Upper lobe of right lung (tissue), 1 donor: ENCODE results near the gene EDN2. TPM values are rescaled to one million over a fixed set of nuclear protein-coding genes. Genes with fewer than 3 reads are reported as not detected.
A peak's percentile ranks its signal among the peaks of the same experiment; 100 is the strongest.

Experiments
- ATAC-seq: fragments of 200-7000 bp; cut with Tn5 transposase; one replicate; pipeline ENCODE4 v1.9.1; 2020; ENCODE audit warnings: mild to moderate bottlenecking, moderate library complexity
- DNase-seq: peaks from one replicate; pipeline ENCODE4 v3.0.0-alpha.2; 2020
- H3K27ac ChIP-seq: fragments of 200-600 bp; one replicate; pipeline ENCODE4 v1.8.0; 2022
- H3K27me3 ChIP-seq: fragments of 200-600 bp; one replicate; pipeline ENCODE4 v1.8.0; 2022; ENCODE audit warnings: mild to moderate bottlenecking
- H3K36me3 ChIP-seq: fragments of 200-600 bp; one replicate; pipeline ENCODE4 v1.8.0; 2022
- H3K4me1 ChIP-seq: fragments of 200-600 bp; one replicate; pipeline ENCODE4 v1.8.0; 2022
- H3K4me3 ChIP-seq: fragments of 200-600 bp; one replicate; pipeline ENCODE4 v1.8.0; 2022; ENCODE audit warnings: mild to moderate bottlenecking
- H3K9me3 ChIP-seq: fragments of 200-600 bp; one replicate; pipeline ENCODE4 v1.8.0; 2022
- intact Hi-C: fragments of 100-400 bp; cut with DNase I; formaldehyde crosslinking; loops from one replicate; pipeline ENCODE4 v1.11.0; 2022
- total RNA-seq: library from RNA; stranded (reverse); fragmentation: NEBNext Ultra II Directional; extraction: Animal tissue kit (Norgen Biotek cat#: 25700); gene quantifications from one replicate; pipeline ENCODE4 v1.2.1, GENCODE V29; 2021
- TF ChIP-seq, protein P1 (sequence below): fragments of 200-600 bp; IDR thresholded peaks from one replicate; pipeline ENCODE4 v1.8.0; 2022; ENCODE audit warnings: antibody characterized with exemption
- donor health status: DM: no; HTN: yes; CAD: no; lungs with severe emphysema.

EDN2 gene
- total RNA-seq, 1 donor from 2014 or later: not detected

- H3K36me3 ChIP-seq: no peaks in the 10 kb centered on the region
These were observed 18.3 kb downstream of the EDN2 start for GRCh38 chr1:41466146-41466545.

GRCh38 chr1:41465741-41466140, 18.7 kb downstream of the EDN2 start:
- H3K27ac ChIP-seq: no peak overlapping the region
- TF ChIP-seq, protein P1, sequence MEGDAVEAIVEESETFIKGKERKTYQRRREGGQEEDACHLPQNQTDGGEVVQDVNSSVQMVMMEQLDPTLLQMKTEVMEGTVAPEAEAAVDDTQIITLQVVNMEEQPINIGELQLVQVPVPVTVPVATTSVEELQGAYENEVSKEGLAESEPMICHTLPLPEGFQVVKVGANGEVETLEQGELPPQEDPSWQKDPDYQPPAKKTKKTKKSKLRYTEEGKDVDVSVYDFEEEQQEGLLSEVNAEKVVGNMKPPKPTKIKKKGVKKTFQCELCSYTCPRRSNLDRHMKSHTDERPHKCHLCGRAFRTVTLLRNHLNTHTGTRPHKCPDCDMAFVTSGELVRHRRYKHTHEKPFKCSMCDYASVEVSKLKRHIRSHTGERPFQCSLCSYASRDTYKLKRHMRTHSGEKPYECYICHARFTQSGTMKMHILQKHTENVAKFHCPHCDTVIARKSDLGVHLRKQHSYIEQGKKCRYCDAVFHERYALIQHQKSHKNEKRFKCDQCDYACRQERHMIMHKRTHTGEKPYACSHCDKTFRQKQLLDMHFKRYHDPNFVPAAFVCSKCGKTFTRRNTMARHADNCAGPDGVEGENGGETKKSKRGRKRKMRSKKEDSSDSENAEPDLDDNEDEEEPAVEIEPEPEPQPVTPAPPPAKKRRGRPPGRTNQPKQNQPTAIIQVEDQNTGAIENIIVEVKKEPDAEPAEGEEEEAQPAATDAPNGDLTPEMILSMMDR: no peak
- no peak for ATAC-seq
- H3K4me3 ChIP-seq: no peak overlapping the region
- H3K4me1 ChIP-seq: no peaks in the 10 kb centered on the region
- H3K9me3 ChIP-seq: no peaks in the 10 kb centered on the region
- no peaks in the 10 kb centered on the region for H3K27me3 ChIP-seq
- intact Hi-C loops: no loop called here
- no peak for DNase-seq
- H3K36me3 ChIP-seq: no peaks in the 10 kb centered on the region

More at GRCh38 chr1:41466146-41466545, 18.3 kb downstream of the EDN2 start:
- DNase-seq (no peak), ATAC-seq (peak; percentile 75)
- Histone ChIP-seq H3K4me1 (no peaks in the 10 kb centered on the region), H3K27me3 (no peaks in the 10 kb centered on the region), H3K9me3 (no peaks in the 10 kb centered on the region), H3K27ac (no peak overlapping the region), H3K4me3 (no peak overlapping the region)
- intact Hi-C loops: no loop called here
- TF ChIP-seq, protein P1: no peak

DNA sequence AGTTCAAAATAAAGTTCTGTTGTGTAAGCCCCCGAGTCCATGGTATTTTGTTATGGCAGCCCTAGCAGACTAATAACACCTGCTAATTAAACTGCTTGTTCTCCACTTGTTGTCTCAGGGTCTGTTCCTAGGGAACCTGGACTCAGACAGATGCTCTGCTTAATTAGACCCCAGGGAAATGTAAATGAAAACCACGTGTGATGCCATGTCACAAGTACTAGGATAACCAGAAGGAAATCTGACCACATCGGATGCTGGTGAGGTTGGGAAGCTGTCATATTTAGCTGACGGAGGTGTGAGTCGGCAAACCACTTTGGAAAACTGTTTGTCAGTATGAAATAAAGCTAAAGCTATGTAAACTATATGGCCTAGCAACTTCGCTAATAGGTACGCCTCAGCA, 19.6 kb downstream of the EDN2 start:
- TF ChIP-seq, protein P1: no peak
- Histone ChIP-seq H3K36me3 (no peaks in the 10 kb centered on the region), H3K27me3 (no peaks in the 10 kb centered on the region), H3K9me3 (no peaks in the 10 kb centered on the region), H3K27ac (no peak overlapping the region), H3K4me3 (no peak overlapping the region), H3K4me1 (no peaks in the 10 kb centered on the region)
- intact Hi-C loops: no loop called here
- DNase-seq (no peak), ATAC-seq (no peak)

GRCh38 chr1:41463516-41463915, 21.0 kb downstream of the EDN2 start:
- no peak for ATAC-seq
- Histone ChIP-seq H3K9me3 (no peaks in the 10 kb centered on the region), H3K36me3 (no peaks in the 10 kb centered on the region), H3K4me1 (no peaks in the 10 kb centered on the region), H3K4me3 (no peak overlapping the region), H3K27ac (no peak overlapping the region), H3K27me3 (no peaks in the 10 kb centered on the region)
- TF ChIP-seq, protein P1: no peak
- DNase-seq: no peak
- intact Hi-C loops: no loop called here

- H3K27me3 ChIP-seq: no peaks in the 10 kb centered on the region
- H3K4me3 ChIP-seq: no peak overlapping the region
- TF ChIP-seq, protein P1: no peak
- no peak for DNase-seq
- no peaks in the 10 kb centered on the region for H3K36me3 ChIP-seq
- intact Hi-C loops: no loop called here
- no peak overlapping the region for H3K27ac ChIP-seq
- no peak for ATAC-seq
- H3K4me1 ChIP-seq: no peaks in the 10 kb centered on the region
- no peaks in the 10 kb centered on the region for H3K9me3 ChIP-seq
These were observed 21.8 kb downstream of the EDN2 start for GRCh38 chr1:41462680-41463004.
